NCI-H1092 treated with DMSO at 0.1 percent for 48 hours (cell line): Measurements from ENCODE around the gene PRKCE.
"Not testable (repeated sequence)": the region's sequence is repeated elsewhere in the genome, so short reads cannot be mapped to it uniquely, and the experiment has no call there.

Source experiments
- DNase-seq: peaks from one replicate; lab custom pipeline; 2025; lab: John Stamatoyannopoulos, UW

PRKCE gene

DNA sequence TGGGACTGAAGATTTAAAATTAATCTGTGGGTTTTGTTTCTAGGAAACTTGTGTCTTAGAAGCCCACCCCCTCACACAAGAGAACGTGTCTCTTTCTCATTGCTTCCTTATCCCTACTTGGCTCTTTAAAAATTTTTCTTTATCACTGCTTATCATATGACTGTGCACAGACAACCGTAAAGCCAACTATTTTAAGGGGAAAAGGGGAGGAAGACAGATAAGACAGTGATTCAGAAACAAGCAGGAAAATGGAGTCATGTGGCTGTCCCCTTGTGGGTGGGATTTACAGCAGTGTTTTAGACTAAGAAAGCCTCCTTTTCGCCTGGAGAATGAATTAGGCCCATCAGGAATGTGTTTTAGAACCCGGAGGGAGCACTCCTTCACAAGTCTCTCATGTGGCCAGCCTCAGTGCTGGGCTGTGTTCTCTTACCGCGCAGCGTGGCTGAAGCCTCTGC lies 17.6 kb downstream of the PRKCE start:
- DNase-seq, result no peak

DNA sequence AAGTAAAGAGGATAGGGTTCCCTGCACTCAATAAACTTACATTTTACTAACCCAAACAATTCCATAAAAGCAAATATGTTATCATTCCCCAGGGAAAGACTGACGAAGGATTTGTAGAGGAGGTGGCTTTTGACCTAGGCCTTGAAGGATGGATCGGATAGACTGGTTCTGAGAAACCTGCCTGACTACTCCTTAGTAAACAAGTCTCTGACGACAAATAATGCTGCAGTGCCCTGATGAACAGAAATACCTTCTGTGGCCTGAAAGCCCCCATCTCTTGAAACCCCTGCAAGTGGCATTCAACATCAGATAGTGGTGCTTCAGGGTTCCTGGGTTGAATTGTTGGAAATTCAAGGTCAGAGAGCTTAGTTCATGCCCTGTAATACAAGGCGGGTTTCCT lies 19.2 kb downstream of the PRKCE start:
- DNase-seq, result no peak

DNA sequence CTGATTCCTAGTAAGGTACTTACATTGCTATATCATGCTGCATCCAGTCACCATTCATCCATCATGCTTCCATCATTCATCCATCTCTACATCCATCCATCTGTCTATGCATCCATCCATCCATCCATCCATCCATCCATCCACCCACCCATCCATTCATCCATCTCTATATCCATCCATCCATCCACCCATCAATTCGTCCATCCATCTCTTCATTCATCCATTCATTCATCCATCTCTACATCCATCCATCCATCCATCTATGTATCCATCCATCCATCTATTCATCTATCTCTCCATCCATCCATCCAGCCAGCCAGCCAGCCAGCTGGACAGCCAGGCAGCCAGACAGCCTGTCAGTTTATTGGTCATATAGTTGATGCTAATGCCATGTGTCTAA lies 20.7 kb downstream of the PRKCE start:
- DNase-seq, result no peak

DNA sequence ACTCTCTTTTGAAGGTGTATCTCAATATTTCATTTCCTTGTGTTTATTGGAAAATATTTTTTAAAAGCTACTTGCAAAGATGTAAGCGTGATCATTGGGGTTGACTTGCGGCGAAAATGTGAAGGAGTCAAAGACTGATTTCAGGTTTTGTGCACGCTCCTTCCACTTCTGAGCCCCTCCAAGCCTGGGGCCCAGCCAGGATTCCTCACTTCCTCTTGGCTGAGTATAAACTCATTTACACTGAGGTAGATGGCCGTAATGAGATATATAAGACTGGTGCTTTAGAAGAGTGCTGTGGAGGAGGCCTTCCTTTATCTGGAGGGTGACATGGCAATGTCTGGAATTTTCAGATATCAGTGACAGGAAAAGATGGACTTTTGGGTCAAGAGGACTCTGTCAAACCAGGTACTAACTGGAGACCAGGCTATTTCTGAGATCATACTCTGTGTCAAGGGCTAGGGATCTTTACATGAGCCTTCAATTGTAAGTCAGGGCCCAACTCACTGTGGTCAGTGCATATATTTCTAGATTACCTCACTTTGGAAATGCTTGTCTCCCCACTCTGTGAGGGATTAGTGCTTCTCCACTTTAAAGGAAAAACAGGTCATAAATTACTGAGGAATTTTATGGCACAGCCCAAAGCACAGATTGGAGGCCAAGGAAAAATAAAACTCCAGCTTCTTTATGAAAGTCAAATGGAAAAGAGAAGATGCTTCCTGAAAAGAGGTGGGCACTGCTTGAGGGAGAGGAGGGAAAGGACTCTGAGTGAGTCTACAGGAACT lies 22.8 kb downstream of the PRKCE start:
- DNase-seq, result no peak

DNA sequence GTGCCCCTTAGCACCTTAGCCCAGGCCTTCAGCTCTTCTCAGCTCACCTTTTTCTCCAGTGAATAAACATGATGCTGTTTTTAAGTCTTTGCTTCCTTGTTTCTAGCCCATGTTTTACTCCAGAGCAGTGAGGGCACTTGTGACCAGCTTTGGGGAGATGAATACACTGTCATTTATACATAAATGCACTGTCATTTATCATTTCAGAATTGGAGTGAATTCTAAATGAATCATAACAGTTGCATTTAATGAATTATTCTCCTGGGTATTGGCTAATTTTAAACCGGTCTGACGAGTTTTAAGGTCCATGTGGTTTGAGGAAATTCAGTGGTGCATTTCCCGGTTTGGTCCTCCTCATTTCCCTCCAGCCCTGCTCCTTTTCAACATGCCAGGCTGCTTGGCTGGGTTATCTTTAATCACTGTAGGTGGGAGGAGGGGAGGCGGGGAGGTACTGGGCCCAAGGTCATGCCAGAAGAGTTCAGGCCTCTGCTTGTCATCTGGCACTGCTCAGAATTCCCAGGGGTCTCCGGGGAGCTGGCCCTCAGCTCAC lies 23.9 kb downstream of the PRKCE start:
- DNase-seq, result no peak

DNA sequence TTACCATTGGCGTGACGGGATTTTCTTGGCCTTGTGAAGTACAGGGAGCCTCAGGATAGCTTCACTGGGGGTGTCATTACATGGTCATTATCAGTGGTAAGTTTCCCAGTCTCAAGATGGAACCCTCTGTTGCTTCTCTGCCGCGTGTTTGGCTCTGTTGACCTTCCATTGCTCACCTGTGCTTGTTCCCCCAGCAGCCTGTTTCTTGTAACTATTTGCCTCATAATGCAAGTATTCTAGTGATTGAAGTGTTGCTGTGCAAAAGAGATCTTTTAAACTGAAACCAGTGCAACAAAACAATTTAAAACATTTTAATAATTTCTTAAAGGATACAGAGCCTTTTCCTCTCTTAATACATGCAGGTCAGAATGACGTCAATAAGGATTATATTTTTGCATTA lies 24.6 kb downstream of the PRKCE start:
- DNase-seq, result no peak

DNA sequence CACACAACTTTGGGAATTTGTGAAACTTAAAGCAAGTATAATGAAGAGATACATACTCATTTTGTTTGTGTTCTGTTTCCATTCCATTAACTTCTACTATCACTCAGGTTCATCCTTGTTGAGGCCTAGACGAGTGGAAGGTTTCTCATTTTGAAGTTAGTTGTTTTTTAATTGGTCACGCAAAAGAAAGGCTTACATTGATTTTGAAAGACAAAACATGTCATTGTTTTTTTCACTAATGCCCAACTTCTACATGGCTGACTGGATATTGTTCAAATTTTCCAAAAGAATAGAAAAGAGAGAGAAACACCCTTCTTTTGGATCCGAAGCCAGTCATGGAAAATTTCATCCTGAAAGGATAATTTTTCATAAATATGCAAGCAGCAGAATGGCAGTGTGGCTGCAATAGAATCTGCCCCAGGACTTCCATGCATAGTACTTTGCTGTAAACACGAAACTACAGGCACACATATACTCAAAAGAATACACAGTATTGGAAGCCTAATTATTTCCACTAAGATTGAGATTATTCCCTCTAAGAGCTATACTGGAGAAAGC lies 27.4 kb downstream of the PRKCE start:
- DNase-seq, result no peak

DNA sequence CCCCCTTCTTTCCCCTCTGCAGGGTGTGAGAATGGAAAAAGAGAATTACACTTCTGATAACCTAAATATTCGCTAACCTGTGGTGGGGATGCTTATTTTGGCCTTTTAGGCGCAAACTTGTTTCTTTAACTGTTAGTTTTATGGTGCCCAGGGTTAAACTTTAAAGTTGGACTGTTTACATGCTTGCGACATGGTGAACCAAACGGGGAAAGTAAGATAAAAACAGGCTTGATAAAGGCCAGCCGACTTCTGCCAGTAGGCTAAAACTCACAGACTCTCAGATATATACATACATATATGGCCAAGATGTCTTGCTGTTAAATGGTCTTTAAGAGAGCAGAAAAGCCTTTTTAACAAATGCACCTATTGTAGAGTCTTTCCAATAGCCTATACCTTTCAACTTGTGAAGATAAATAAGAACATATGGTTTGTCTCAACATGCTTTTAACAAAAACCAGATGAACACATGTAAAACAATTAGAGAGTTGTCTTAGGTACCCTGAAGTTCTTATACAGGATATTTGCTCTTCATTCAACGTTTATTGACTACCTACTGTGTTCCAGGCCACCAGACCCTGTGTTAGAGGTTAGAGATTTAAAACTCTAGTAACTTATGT lies 29.0 kb downstream of the PRKCE start:
- no peak for DNase-seq

DNA sequence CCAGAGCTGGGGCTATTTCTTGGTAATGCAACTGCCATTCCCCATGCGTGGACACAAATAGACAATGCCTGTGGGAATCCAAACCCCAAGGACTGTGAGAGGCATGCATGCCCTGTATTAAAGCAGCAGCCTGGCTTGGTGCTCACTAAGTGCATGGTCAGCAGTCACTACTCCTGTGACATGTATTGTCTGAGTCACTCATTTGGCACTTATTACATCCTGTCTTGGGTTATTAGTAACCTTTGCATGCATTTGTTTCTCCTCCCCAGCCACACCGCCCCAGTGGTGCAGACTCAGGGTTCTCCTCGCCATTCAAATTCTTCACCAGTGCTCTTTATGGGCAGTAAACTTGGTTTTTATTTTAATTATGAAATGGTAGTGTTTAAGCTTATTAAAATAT lies 30.2 kb downstream of the PRKCE start:
- no peak for DNase-seq

DNA sequence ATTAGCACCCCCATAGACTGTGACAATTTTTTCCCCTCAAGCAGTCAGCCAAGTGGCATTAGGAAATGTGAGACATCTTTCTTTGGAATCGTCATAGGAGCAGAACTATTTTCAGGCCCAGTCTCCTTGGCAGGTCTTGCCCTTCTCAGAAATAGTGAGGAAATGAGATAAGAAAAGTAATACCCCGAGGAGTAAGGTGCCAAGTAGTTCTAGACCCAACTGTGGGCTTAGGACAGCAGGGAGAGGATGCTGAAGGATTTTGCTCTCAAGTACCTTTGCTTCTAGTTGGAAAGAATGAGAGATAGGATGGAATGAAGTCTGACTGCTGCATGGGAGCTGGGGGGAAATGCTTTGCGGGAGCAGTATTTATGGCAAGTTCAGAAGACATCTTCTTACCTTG lies 31.8 kb downstream of the PRKCE start:
- DNase-seq, result no peak

DNA sequence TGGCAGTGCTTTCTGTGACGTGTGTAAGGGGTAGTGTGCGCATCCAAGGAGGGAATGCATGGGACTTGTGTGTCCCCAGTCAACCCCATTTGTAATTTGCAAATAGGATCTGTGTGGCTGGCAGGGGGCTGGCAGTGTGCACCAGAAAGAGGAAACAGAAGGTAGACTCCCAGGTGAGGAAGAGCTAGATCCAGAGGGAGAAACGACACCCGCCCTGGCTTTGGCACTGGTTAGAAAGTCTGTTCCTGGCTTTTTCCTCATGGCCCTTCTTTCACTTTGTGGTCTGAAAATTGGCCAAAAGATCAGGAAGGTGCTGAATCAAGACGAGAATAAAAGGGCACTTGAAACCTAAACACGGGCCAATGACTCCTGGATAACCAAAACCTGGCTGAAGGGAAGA lies 33.3 kb downstream of the PRKCE start:
- DNase-seq, result no peak

DNA sequence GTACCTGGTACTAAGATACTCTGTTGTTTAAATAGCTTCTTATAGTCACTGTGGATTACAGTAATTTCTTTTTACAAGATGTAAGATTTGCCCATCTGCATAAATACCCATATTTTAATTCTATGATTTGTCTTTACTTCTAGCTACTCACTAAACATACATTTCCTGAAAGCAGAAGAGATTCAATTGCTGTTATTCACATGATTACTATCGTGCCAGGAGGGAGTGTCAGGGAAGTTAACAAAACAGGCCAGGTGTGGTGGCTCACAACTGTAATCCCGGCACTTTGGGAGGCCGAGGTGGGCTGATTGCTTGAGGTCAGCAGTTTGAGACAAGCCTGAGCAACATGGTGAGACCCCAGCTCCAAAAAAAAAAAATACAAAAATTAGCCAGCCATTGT lies 33.8 kb downstream of the PRKCE start:
- no peak for DNase-seq

DNA sequence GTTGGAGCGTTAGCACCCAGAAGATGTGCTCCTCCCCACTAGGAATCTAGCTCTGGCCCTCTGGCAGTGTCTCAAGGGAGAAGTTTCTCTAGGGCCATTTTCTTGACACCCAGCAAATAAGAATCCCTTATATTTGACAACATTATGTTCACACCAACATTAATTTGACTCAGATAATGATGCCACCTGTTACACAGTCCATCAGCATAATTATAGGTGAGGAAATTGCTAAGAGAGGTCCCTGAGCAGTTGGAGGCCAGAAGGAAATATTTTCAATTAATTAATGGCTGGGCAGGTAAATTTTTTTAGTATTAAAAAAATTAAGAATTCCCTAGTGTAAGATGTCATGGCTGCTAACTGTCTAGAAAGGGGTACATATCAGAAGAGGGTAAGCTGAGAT lies 36.5 kb downstream of the PRKCE start:
- DNase-seq, result no peak

DNA sequence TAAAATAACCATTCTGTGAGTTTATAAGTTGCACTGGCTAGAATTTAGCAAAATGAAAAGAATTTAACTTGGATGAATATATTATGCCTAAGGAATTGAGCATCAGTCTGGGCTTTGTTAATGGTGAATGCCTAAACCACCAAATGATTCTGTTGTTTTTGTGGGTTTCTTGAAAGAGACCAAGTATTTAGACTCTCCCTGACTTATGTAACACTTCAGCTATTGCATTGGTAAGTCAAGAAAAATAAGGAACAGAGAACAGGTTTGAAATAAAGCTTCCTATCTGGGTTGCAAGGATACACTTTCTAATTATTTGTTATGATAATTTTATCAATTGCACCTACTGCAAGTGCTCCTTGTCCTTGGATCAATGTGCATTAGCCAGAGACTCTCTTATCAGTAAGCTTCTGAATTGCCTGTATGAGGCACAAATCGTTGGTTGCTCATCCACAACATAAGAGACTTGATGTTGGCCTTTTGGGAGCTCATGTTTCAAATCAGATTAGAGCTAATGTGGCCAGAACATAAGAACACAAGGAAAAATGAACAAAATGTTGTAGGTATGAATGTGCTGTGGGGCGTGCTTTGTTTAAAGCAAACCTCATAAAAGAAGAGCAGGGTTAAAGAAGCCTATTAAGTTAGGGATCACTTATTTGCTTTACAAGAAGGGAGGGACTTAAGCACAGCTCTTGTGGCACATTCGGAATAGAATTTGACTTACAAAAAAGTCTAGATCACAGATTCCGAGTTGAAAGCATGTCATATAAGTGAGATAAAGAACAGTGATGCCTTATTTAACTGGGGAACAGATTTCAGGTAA lies 37.2 kb downstream of the PRKCE start:
- no peak for DNase-seq

DNA sequence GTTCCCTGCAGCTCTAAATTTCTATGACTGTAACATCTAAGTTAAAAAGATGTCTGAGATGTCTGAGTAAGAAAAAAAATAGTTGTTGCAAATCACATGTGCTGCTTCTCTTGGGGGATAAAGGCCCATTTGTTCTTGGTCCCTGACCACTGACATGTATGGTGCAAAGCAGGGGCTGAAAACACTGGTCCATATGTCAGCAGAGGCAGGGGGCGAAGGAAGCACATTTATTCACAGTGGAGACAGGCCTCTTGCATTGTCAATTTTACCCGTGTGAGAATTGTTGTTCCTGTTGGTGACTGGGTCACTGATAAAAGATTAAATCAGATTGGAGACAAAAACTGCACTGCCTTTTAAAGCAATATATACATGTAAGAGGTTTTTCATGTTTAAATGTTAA lies 38.8 kb downstream of the PRKCE start:
- DNase-seq, result no peak

DNA sequence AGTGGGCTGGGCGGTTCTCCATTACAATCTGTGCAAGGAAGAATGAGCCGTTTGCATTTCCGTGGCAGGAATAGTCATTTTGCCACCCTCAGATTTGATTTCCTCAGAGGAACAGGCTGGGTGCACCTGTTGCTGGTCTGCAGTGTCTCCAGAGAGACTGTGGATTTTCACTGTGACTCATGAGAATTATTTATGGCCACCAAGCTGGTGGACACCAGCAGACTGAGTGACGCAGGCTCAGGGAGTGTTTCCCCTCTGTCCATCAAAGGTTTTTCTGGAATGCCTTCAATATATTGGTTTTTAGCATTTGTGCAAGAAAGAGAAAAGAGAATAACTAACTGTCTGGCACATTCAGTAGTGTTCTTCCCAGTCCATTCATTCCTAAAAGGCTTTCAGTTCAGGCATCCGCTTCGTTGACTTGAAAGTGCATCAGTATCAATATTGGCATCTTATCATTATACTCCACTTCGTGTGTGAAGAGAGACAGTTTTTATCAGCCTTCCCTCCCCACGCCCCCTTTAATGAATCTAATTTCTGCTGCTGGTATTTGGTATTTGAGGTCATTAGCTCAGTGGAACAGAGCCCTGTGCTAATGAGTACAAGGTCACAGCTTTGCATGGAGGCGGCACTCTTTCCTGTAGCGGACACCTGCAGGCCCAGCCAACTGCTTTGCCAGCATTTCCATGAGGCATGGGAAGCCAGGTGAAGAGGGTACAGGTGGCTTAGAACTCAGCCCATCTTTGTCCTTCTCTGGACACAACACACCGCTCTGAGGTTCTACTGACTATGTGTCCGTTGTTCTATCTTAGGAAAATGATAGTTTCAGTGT lies 39.9 kb downstream of the PRKCE start:
- DNase-seq, result no peak

DNA sequence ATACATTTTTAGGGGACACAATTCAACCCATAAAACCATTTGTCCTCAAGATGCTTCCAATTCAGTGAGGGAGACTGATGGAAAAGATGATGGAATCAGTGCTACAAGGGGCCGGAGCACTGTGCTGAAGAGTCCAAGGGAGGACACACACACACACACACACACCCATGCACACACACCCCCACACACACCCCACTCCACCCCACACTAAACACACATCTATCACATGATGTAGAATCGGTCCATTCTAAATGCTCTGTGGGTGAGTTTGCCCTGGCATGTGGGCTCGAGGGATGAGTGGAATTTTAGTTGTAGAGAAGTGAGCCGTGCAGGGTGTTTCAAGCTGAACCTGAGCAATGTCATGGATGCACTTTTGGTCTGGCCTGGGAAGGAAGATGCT lies 41.1 kb downstream of the PRKCE start:
- DNase-seq, result no peak

DNA sequence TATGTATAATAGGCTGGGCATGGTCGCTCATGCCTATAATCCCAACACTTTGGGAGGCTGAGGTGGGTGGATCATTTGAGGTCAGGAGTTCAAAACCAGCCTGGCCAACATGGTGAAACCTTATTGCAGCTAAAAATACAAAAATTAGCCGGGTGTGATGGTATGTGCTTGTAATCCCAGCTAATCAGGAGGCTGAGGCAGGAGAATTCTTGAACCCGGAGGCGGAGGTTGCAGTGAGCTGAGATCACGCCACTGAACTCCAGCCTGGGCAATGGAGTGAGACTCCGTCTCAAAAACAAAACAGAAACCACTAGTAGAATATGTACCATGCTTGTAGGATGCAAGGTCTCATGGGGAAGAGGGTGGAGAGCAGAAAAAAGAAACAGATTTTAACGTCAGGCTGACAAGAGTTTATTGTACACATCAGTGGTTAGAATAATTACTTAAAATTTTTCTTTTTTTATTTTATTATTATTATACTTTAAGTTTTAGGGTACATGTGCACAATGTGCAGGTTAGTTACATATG lies 44.1 kb downstream of the PRKCE start:
- not testable (repeated sequence) for DNase-seq

DNA sequence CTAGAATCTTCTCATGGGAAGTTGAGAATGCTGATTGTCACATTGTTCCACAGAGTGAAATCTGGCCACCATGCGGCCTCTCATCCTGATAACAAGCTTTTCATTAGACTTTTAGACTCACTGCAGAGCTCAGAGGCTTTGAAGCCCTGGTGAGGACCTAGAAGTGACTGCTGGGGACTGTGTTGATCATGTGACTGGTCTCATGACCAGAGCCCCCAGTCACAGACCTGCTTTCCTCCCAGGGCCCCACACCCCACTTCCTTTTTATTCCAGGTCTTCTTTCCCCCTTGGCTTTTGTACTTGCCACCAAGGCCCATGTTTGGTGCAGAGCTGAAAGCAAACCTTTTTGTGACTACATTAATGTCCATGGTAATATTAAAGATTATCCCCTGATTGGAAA lies 45.2 kb downstream of the PRKCE start:
- DNase-seq, result no peak

DNA sequence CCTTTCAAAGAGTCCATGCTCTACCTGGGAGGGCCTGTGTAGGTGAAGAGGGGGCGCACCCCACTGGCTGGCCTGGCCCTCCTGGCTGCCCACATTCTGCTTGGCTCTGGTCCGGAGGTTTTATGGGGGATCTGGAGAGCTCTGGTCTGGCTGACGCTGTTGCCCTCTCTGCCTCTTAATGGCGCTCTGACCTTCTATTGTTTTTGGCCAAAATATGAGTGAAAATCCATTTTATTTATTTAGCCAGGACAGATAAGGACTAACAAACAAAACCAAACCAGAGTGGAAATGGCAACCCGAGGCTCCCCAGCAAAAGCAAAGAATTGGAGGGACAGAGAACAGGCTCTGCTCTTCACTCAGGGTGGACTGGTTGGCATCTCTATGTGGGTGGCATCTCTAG lies 45.7 kb downstream of the PRKCE start:
- no peak for DNase-seq

DNA sequence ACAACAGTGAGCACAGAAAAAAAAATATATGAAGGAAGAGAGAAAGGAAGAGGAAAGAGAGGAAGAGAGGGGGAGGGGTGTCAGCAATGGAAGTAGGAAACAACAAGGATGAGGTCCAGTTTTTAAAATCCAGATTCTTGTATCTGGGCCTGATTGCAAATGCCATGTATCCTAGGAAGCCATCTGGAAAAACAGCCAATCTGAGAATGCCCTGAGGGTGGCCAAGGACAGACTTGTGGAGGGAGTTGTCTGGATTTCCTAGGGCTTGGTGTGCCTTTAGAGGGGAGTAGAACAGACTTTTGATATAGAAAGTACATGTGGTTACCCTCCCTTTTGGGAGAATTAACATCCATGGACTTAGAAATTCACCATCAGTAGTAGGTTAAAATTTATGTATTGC lies 47.1 kb downstream of the PRKCE start:
- DNase-seq, result no peak
